GM21619 (cell line): Measurements from ENCODE around the gene CCDC190.
"Not testable (repeated sequence)": the region's sequence is repeated elsewhere in the genome, so short reads cannot be mapped to it uniquely, and the experiment has no call there.

Experiments used
- ATAC-seq: cut with Tn5 transposase; IDR thresholded peaks from one replicate; pipeline ENCODE4 v1.9.1; 2021; ENCODE audit not compliant: unreplicated experiment

The CCDC190 gene

DNA sequence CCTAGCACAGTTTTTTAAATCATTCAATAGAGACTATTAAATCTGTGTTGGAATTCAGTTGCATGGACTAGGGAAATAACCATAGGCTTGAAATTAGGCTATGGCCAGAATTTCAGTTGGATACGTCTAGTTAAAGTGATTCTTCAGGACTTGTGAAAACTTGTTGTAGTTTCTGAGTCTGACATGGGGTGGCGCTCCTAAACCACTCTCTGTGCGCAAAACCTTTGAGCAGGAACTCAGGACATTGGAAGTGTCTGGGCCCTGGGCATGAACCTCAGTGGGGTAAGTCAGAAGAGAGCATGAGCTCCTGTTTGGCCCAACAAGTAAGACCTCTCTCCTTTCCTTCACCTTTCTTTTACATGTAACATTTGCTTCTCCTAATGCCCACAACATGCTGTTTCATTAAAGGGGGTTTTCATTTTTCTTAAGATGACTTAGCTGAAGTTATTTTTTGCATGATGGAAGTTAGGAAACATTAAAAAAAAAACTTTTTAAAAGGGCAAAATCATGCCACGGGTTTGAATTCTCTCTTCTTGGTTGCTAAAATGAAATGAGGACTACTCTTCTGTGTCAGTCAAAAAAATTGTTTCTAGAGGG lies 17.1 kb upstream of the CCDC190 start:
- ATAC-seq: no peak

DNA sequence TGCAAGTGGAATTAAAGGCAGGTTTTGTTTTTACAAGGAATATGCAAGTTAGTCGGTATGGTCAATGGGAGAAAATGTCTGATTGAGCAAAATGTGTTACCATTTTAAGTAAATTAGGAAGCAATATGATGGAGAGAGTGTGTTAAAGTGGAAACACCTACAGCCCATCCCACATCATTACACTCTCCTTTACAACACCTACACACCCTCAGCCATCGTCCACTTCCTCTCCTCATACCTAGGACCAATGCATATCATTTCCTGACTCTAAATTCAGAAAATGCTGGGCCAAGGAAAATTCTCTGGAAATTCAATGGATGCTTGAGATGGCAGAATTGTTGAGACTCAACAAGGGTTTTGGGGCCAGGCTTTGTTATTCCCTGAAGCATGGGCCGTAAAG lies 16.4 kb upstream of the CCDC190 start:
- ATAC-seq: no peak

DNA sequence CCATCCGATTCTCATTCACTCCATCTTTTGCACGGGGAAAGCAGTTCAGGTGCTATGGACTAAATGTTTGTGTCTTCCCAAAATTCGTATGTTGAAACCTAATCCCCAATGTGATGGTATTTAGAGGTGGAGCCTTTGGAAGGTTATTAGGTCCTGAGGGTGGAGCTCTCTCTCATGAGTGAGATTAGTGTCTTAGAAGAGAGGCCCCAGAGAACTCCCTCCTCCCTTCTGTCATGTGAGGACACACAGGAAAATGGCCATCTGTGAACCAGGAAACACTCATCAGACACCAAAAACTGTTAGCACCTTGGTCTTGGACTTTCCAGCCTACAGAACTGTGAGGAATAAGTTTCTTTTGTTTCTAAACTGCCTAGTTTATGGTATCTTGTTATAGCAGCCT lies 15.8 kb upstream of the CCDC190 start:
- ATAC-seq: no peak

DNA sequence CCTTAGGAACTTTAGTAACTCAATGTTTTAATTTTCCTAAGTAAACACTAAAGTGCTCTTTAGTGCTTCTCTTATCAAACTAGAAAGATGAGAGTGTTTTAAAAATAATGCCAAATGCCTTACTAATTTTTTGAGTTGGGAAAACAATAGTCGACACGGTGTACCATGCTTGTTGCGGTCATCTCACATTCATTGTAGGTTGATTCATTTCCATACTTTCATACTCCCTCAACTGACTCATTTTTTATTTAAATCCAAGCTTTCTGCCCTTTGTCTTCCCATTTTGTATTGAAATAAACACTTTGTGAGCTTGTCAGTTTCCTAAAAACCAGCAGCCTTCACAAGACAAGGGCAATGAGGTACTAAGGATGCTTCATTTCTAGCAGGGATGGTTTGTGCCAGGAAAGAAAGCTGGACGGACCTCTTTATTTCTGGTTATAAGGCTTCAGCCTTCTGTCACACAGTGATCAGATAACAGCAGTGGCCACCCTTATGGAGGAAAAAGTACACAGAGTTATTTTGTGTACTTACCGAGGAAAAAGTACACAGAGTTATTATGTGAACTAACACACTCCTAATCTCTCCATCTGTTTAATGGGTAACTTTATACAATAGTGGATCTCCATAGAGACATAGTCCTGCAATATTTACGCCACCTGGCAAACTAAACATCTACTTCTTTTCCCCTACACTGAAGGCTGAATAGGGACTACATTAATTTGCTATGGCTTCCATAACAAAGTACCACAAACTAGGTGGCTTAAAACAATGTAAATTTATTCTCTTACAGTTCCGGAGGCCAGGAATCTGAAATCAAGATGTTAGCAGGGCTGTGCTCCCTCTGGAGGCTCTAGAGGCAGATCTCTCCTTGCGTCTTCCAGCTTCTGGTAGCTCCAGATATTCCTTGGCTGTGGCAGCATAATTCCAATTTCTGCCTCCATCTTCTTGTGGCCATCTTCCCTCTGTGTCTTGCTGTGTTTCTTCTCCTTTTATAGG lies 13.0 kb upstream of the CCDC190 start:
- ATAC-seq: no peak

DNA sequence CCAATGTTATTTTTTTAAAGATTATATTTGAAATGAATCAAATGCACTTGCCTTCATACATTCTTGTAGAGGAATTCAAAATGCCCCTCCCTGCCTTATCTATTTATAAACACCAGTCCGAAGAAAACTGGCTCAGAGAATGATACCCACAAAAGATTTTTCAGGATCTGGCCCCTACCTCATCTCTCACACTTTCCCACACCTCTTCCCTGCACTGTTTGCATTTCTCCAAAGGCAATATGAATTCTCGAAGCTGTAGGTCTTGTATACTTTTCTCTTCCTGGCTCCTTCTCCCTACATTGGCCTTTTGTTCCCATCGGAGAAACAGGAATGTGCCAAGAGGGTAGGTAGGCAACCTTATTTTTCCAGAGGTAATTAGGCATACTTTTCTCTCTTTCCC lies 12.0 kb upstream of the CCDC190 start:
- ATAC-seq: no peak

DNA sequence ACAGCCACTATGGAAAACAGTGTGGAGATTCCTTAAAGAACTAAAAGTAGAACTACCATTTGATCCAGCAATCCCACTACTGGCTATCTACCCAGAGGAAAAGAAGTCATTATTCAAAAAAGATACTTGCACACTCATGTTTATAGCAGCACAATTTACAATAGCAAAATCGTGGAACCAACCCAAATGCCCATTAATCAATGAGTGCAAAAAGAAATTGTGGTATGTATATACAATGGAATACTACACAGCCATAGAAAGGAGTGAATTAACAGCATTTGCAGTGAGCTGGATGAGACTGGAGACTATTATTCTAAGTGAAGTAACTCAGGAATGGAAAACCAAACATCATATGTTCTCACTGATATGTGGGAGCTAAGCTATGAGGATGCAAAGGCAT lies 10.4 kb upstream of the CCDC190 start:
- not testable (repeated sequence) for ATAC-seq

DNA sequence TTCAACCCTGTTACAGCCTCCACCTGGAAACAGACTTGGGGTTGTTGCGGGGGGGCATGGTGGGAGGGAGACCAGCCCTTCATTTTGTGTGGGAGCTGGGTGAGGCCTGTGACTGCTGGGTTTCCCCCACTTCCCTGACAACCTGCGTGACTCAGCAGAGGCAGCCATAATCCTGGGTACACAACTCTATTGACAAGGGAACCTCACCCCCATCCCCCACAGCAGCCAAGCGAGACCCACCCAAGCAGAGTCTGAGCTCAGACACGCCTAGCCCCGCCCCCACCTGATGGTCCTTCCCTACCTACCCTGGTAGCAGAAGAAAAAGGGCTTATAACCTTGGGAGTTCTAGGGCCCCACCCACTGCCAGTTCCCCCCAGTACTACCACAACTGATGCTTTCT lies 8.0 kb upstream of the CCDC190 start:
- no peak for ATAC-seq

DNA sequence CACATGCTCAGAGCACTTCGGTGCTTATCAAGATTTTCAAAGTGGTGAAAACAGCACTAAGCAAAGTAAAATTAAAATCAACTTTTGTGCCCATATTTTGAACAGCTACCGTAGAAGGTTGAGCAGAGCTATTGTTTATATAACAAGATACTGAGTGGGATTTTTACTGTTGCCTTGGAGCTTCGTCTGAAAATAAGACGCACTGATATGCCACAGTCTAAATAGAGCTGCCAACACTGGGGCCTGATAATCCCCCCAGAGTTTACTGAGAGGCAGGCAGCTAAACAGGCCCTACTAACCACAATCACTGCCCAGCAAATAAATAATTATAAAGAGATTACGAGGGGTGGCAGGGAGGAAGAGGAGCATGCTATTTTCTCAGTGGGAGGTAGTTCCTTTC lies 650 bp upstream of the CCDC190 start:
- ATAC-seq: no peak

DNA sequence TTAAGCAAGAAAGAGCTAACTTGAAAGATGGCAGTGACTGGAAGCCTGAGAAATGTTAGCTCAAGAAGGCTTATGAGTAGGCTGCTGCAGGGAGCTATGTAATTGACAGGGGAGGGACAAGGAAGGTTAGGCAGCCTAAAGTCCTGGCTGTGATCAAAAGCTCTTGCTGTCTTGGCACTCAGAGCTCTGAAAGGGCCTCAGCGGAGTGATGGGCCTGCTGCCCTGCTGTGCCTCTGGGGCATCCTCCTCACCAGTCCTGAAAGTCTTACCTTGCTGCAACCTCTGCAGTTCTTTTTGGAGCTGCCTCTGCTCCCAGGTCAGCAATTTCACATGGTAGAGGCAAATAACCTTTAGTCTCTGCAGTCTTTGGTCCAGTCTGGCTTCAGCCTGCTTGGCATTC lies 1.8 kb downstream of the CCDC190 start:
- no peak for ATAC-seq

DNA sequence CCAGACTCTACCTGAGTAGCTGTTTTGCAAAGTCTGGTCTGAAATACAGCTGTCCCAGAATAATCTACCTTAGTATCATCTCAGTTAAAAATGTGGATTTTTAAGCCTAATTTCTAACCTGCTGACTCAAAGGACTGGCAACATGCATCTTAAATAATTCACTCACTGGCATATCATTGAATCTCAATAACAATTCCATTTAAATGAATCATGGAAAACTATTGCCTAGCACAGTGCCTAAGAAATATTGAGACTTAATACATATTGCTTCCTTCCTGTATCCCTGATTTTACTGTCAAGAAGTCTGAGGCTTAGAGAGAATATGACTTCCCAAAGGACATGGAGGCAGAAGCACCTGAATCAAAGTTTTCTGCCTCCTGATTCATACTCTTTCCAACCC lies 3.1 kb downstream of the CCDC190 start:
- no peak for ATAC-seq

DNA sequence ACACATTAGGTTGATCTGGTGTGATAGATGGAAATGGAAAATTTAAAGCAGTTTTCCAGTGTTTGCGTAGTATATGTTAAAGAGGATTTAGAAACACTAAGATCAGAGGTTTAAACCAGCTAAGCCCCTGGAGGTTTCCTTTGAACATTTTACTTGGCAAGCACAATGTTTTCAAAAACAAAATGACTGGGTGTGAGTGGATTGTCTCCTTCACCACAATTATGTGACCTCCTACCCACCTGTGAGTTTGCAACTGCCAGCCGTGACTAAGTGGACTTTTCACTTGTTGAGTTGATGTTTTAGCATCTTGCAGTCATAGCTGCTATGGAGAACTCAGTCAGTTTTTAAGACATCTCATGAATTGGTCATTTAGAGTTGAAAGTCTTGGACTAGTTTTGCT lies 4.7 kb downstream of the CCDC190 start:
- no peak for ATAC-seq

DNA sequence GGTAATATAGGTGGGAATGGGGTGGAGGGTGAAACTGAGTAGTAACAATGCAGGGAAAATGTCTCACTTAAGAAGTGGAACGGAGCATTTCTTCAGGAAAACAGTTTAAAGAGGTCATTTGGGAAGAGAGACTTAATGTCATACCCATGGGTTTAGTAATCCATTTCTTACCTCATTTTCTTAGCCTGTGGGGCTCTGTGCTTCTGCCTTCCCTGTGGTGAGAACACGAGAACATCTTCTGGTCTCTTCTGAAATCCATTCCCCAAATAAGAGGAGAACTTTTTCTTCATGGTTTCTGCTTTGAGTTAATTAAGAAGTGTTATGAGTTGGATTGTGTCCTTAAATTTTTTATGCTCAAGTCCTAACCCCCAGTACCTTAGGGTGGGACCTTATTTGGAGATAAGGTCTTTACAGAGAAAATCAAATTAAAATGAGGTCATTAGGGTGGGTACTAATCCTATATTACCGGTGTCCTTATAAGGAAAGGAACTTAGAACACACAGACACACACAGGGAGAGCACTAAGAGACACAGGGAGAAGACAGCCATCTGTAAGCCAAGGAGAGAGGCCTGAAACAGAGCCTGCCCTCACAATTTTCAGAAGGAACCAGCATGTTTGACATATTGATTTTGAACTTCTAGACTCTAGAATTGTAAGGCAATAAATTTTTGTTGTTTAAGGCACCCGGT lies 5.4 kb downstream of the CCDC190 start:
- ATAC-seq: no peak

DNA sequence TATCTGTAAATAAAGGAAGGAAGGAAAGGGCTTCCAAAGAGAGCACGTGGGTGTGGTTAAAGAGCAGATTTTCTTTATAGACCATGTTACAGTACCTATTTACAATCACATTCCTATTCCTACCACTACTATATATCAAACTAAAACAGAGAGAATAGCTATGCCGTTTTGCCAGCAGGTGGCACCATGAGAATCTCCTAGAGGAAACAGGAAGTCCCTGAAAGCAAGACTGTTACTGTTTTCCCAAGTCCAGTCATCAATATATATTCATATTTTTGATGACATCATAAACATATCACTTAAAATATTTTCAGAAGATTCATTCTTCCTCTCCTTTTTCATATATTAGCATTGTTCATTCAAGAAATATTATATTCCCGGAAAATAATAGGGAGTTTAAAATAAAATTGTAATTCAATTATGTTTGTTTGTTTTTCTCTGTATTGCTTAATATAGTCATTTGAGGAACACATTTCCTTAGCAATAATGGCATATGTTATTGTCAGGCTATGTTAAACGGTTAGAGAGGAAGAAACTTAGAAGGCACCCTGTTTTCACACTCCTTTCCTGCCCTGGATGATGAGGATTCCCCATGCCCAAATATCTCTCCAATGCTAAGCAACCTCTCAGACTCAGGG lies 6.6 kb downstream of the CCDC190 start:
- peak; percentile 90 for ATAC-seq

DNA sequence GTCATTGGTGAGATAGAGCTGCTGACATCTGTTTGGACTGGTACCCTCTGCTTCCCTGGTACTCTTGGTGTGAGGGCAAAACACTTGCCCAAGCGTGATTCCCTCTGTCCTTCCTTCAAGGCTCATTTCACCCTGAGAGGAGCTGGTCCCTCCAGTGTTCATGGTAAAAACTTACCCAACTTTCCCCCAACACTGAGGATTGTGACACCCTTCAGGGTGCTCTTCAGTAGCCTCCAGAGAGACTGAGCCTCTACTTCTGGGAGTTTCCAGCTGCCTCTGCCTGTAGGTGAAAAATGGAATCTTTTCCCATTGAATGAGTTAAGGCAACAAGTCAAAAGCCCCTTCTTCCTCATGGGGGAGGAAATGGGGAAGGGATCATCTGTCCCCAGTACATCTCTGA lies 9.6 kb downstream of the CCDC190 start:
- ATAC-seq: no peak

DNA sequence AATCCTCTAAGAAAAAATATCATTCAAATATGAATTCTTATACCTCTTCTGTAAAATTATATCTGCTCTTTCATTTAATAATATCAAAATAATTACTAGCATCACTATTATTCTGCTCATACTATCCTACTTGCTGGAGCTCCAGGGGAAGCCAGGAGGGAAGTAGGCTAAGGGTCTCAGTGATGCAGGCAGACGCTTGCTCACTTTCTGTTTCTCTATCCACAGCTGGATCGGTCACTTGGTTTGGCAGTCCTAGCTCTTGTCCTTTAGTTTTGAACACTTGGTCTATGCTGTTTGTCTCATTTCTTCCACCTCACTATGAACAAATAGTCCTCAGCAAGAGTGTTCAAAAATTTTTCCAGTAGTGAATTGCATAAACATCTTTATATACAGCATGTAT lies 11.3 kb downstream of the CCDC190 start:
- no peak for ATAC-seq

DNA sequence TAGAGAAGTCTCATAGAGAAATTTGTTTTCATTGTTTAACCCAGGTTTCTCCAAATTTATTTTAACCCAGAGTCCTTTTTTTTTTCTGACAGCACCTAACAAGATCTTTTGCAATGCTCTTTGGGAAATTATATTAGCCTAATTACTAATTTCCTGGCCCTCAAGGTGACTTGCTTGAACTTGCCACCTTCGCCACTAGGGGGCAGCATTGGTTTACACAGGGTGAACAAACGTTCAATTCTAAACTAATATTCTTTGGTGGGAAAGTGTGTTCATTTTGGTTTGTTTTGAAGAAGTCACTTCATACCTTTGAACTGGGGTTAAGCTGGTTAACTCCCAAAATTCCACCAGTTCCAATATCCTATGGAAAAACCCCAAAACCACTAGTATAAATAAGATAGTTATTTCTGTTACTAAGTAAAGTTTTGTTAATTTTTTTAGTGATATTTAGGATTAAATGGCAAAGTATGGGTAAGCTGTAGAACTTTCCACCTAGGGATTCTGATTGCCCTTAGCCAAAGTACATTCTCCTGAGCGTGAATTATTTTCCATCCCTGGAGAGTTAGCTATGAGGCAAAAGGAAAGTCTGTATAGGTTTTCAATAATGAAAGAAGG lies 13.0 kb downstream of the CCDC190 start:
- ATAC-seq: peak; percentile 54

DNA sequence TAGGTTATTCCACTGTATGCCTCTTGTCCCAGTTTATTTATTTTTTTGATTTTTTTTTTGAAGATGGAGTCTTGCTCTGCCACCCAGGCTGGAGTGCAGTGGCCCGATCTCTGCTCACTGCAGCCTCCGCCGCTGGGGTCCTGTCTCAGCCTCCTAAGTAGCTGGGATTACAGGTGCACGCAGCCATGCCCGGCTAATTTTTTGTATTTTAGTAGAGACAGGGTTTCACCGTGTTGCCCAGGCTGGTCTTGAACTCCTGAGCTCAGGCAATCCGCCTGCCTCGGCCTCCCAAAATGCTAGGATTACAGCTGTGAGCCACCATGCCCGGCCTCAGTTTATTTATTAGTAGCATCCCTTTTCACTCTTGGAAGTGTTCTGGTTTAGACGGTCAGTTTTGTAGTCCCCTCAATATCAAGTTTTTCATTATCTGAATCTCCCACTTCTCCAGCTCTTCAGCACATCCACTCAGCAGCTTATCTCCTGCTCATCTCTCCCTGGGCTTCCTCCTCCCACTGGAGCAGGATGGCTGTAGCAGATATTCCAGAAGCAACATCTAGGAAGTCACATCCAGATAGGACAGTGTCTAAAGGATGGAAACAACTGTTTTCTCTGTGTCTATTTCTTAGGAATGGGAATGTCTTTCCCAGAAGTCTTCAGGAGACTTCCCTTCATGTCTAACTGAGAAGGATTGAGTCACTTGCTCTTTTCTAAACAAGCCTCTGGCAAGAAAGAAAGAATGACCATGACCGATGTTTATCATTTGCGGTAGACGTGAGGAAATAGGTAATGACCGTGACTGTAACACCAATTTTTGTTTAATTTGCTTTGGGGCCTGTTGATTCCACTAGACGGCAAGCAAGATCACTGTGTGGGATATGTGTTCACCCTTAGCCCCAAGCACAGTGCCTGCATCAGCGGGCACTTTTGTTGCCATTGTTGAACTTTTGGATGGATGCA lies 14.4 kb downstream of the CCDC190 start:
- ATAC-seq: no peak

DNA sequence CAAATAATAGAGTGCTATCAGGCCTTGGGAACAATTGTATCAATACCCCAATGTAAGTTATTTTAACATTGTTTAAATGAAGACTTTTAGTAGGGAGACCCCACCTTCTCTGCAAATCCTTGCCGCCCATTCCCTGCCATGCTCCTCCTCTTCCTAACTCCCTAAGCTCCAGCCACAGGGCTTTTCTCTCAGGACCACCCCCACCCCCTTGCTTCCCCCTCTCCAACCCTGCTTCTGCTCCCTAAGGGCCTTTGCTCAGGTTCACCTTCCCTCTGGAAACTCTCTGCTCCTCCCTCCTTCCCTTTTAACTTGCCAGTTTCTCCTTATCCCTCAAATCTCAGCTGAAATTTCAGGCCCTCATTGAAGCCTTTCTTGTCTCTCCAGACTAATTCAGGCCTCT lies 16.8 kb downstream of the CCDC190 start:
- ATAC-seq: no peak

DNA sequence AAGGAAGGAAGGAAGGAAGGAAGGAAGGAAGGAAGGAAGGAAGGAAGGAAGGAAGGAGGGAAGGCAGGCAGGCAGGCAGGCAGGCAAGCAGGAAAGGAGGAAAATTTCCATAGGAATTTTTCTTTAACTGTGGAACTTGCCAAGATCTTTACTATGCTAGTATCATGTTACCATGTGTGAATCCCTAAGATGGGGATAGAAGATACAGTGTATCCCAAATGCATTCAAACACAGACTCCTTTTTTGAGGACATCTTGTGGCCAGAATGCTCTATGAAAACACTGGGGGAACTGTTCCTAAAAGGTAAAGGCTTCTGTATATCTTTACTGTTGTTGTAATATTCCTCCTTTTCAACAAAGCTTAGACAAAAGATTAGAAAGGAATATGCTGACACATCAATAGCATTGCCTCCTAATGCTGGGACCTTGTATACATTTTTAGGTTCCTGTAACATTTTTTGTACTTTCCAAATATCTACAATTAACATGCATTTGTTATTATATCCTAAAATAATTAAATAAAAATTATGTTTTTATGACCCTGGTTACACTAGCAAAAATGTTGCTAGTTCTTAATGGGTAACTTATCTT lies 20.6 kb downstream of the CCDC190 start:
- no peak for ATAC-seq
